ENCODE measurements around the gene PAN2. TPM values are rescaled to one million over a fixed set of nuclear protein-coding genes. Genes with fewer than 3 reads are reported as not detected.

Gene PAN2
- total and polyA plus RNA-seq, 3 donors from 2014 or later = 105 to 155 (median 119) TPM

GRCh38 chr12:56377310-56377988 lies 43.6 kb upstream of the PAN2 start:
- no peaks in the 10 kb centered on the region for H3K9me3 ChIP-seq
- no peak for DNase-seq
- H3K27ac ChIP-seq = no peak overlapping the region
- intact Hi-C loops (cut with DNase I; ENCODE audit: low total_unique reads) = no loop called here
- no peaks in the 10 kb centered on the region for H3K27me3 ChIP-seq
- TF ChIP-seq POLR2A (IDR thresholded peaks at IDR 0.05) (no peak), CTCF (IDR thresholded peaks at IDR 0.05) (no peak)
- no peak overlapping the region for H3K4me3 ChIP-seq
- 69 to 79% methylated on average over 4 of the region's 4 CpGs for WGBS, 2 donors
- no peaks in the 10 kb centered on the region for H3K4me1 ChIP-seq
- no peaks in the 10 kb centered on the region for H3K36me3 ChIP-seq (ENCODE audit: low read depth, missing control alignments)

GRCh38 chr12:56375598-56376434 lies 42.0 kb upstream of the PAN2 start:
- H3K36me3 ChIP-seq (ENCODE audit: low read depth, missing control alignments) = no peaks in the 10 kb centered on the region
- no peaks in the 10 kb centered on the region for H3K27me3 ChIP-seq
- TF ChIP-seq POLR2A (IDR thresholded peaks at IDR 0.05) (no peak), CTCF (IDR thresholded peaks at IDR 0.05) (no peak)
- no peaks in the 10 kb centered on the region for H3K4me1 ChIP-seq
- WGBS, 2 donors = 78 to 79% methylated on average over 11 of the region's 11 CpGs
- no peaks in the 10 kb centered on the region for H3K9me3 ChIP-seq
- no peak for DNase-seq
- no peak overlapping the region for H3K27ac ChIP-seq
- intact Hi-C loops (cut with DNase I; ENCODE audit: low total_unique reads) = no loop called here
- no peak overlapping the region for H3K4me3 ChIP-seq

GRCh38 chr12:56374726-56375597 lies 41.2 kb upstream of the PAN2 start:
- Histone ChIP-seq H3K4me1 (no peaks in the 10 kb centered on the region), H3K4me3 (no peak overlapping the region), H3K36me3 (ENCODE audit: low read depth, missing control alignments) (no peaks in the 10 kb centered on the region), H3K27me3 (no peaks in the 10 kb centered on the region), H3K9me3 (no peaks in the 10 kb centered on the region), H3K27ac (no peak overlapping the region)
- 80% methylated on average over 7 of the region's 7 CpGs for WGBS, 2 donors
- no peak for DNase-seq
- TF ChIP-seq POLR2A (IDR thresholded peaks at IDR 0.05) (no peak), CTCF (IDR thresholded peaks at IDR 0.05) (no peak)
- intact Hi-C loops (cut with DNase I; ENCODE audit: low total_unique reads) = no loop called here

- no peaks in the 10 kb centered on the region for H3K4me1 ChIP-seq
- DNase-seq = no peak
- no peak for TF ChIP-seq CTCF (IDR thresholded peaks at IDR 0.05)
- TF ChIP-seq POLR2A (IDR thresholded peaks at IDR 0.05) = no peak
- H3K36me3 ChIP-seq (ENCODE audit: low read depth, missing control alignments) = no peaks in the 10 kb centered on the region
- H3K4me3 ChIP-seq = no peak overlapping the region
- no peak overlapping the region for H3K27ac ChIP-seq
- no peaks in the 10 kb centered on the region for H3K9me3 ChIP-seq
- no peaks in the 10 kb centered on the region for H3K27me3 ChIP-seq
- intact Hi-C loops (cut with DNase I; ENCODE audit: low total_unique reads) = no loop called here
- 96 to 97% methylated on average over 1 of the region's 1 CpG for WGBS, 2 donors
These were observed 39.7 kb upstream of the PAN2 start for GRCh38 chr12:56373515-56373914.

Data from testis (tissue), 3 donors.